NCI-H1092 (cell line): Measurements from ENCODE around the gene FOXJ2.
"Not testable (repeated sequence)": the region's sequence is repeated elsewhere in the genome, so short reads cannot be mapped to it uniquely, and the experiment has no call there.

Experiments used
- DNase-seq: peaks from one replicate; lab custom pipeline; 2025; lab: John Stamatoyannopoulos, UW

FOXJ2 gene

GRCh38 chr12:8030189-8030588, 2.3 kb upstream of the FOXJ2 start:
- DNase-seq = no peak

GRCh38 chr12:8031017-8031416, 1.5 kb upstream of the FOXJ2 start:
- not testable (repeated sequence) for DNase-seq

GRCh38 chr12:8031872-8032241, 659 bp upstream of the FOXJ2 start:
- no peak for DNase-seq

GRCh38 chr12:8033153-8034044, 883 bp downstream of the FOXJ2 start:
- DNase-seq = peak; percentile 14

GRCh38 chr12:8034802-8035201, 2.3 kb downstream of the FOXJ2 start:
- no peak for DNase-seq

GRCh38 chr12:8035440-8036010, 3.0 kb downstream of the FOXJ2 start:
- no peak for DNase-seq

GRCh38 chr12:8036346-8036745, 3.8 kb downstream of the FOXJ2 start:
- DNase-seq = no peak

GRCh38 chr12:8037046-8037663, 4.6 kb downstream of the FOXJ2 start:
- no peak for DNase-seq

GRCh38 chr12:8037947-8038346, 5.4 kb downstream of the FOXJ2 start:
- no peak for DNase-seq

GRCh38 chr12:8038659-8039114, 6.2 kb downstream of the FOXJ2 start:
- DNase-seq = peak; percentile 62

- DNase-seq = no peak
Measured at GRCh38 chr12:8040791-8041190, 8.3 kb downstream of the FOXJ2 start.

GRCh38 chr12:8045952-8046944, 13.7 kb downstream of the FOXJ2 start:
- peak; percentile 35 for DNase-seq

GRCh38 chr12:8047842-8048241, 15.3 kb downstream of the FOXJ2 start:
- DNase-seq = no peak

- no peak for DNase-seq
Measured at GRCh38 chr12:8048906-8049305, 16.4 kb downstream of the FOXJ2 start.

- DNase-seq = no peak
Measured at GRCh38 chr12:8050600-8051250, 18.2 kb downstream of the FOXJ2 start.

- DNase-seq = no peak
Measured at GRCh38 chr12:8052679-8053078, 20.2 kb downstream of the FOXJ2 start.

- DNase-seq = no peak
Measured at GRCh38 chr12:8054816-8055215, 22.3 kb downstream of the FOXJ2 start.

GRCh38 chr12:8057306-8057705, 24.8 kb downstream of the FOXJ2 start:
- no peak for DNase-seq

GRCh38 chr12:8057839-8058238, 25.3 kb downstream of the FOXJ2 start:
- no peak for DNase-seq

GRCh38 chr12:8058506-8058905, 26.0 kb downstream of the FOXJ2 start:
- DNase-seq = no peak

- no peak for DNase-seq
Measured at GRCh38 chr12:8064131-8064530, 31.6 kb downstream of the FOXJ2 start.
